Measurements from ENCODE around the gene IFITM10. TPM values are rescaled to one million over a fixed set of nuclear protein-coding genes. Genes with fewer than 3 reads are reported as not detected.

Gene IFITM10
- polyA plus RNA-seq, 1 donor, result 0.81 TPM

DNA sequence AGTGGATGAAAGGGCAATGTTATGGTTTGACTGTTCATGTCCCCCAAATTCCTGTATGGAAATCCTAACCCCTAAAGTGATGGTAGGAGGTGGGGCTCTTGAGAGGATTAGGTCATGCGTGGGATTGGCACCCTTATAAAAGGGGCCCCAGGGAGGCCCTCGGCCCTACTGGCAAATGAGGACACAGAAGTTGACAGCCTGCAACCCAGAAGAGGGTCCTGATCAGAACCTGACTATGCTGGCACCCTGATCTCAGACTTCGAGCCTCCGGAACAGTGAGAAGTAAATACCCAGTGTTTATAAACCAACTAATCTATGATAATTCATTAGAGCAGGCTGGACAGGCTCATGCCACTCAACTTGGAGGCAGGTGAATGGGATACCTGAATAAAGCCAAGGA is 8.7 kb downstream of the IFITM10 start:
- DNase-seq (ENCODE audit: low read depth), result no peak

DNA sequence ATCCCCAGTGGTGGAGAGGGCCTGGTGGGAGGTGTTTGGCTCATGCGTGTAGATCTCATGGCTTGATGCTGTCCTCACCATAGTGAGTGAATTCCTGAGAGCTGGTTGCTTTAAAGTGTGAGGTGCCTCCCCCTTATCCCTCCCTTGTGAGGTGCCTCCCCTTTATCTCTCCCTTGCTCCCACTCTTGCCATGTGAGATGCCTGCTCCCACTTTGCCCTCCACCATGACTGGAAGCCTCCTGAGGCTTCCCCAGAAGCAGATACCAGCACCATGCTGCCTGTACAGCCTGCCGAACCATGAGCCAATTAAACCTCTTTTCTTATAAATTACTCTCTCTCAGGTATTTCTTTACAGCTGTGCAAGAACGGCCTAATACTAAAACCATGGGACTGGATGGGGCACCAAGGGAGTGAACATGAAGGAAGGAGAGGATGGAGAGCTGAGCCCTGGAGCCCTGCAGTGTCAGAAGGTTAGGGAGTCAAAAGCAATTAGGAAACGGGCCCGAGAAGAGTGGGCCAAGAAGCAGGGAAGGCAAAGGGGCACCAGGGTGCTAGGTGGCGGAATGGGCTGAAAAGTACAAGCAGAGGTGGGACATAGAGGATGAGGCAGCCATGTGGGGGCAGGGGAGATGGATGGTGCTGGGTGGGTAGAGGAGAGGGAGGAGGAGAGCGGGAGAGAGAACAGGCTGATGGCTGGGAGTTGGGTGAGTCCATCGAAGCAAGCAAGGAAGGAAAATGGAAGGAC is 9.4 kb downstream of the IFITM10 start:
- no peak for DNase-seq (ENCODE audit: low read depth)

DNA sequence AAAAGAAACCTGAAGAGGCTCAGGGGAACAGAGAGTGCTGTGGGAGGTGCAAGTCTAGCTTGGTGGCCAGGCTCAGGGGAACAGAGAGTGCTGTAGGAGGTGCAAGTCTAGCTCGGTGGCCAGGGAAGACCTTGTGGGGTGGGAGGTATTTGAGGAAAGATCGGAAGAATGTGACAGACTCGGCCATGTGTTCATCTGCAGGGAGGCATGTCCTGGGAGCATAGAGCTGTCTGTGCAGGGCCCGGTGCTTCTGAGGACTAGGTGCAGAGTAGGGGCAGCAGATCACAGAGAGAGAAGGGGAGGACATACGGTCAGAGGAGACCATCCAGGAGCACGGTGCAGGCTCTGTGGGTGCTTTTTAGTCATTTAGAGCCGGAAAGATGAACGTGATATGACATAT is 10.8 kb downstream of the IFITM10 start:
- no peak for DNase-seq (ENCODE audit: low read depth)

DNA sequence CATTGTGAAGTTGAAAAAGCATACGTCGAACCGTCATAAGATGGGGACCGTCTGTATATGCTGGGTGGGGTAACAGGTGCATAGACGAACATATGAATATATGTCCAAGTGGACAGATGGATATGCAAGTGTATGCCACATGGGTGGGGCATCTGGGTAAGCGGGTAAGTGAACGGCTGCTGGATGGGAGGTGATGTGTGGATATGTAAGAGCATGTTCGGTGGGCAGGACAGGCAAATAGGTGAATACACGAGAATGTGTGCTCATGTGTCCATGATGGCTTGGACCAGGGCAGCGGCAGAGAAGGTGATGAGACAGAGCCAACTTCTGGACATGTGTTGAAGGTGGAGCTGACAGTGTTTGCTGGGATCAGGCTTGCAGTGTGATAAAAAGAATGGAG is 12.0 kb downstream of the IFITM10 start:
- no peak for DNase-seq (ENCODE audit: low read depth)

DNA sequence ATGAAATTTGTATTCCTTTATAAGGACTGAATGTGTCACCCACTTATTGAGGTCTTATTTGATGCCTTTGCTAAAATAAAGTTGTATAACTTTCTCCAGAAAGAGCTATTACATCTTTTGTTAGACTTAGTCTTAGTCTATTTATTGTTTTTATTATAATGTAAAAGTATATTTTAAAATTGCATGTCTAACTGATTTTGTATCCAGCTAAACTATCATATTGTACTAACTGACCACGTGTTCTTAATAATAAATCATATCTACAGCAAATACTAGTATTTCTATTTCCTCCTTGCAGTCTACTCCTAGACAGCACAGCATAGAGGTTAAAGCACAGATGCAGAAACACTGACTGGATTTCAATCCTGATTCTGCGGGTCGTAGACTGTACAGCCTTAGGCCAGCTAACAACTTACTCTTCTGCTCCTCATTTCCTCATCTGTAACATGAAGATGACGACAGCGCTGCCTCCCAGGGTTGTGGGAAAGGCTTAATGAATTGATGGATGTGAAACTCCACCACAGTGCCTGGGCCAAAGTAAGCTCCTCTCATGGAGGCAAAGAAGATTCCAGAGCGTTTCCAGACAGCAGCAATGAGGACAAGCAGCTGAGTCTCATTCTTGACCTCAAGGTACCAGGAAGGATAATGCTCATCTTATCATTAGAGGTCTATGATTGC is 13.2 kb downstream of the IFITM10 start:
- no peak for DNase-seq (ENCODE audit: low read depth)

DNA sequence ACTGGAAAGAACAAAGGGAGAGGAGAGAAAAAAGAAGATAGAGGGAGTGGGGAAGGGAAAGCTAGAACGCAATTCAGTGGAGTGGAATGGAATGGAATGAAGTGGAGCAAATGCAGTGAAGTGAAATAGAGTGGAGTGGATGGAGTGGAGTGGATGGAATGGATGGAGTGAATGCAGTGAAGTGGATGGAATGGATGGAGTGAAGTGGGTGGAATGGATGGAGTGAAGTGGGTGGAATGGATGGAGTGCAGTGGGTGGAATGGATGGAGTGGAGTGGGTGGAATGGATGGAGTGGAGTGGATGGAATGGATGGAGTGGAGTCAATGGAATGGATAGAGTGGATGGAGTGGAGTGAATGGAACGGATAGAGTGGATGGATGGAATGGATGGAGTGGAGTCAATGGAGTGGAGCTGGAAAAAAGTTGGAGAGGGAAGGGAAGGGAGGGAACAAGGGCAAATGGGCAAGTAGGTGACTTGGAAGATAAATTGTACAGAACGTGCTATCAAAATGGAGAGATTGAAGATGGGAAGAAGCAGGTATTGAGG is 13.9 kb downstream of the IFITM10 start:
- no peak for DNase-seq (ENCODE audit: low read depth)

DNA sequence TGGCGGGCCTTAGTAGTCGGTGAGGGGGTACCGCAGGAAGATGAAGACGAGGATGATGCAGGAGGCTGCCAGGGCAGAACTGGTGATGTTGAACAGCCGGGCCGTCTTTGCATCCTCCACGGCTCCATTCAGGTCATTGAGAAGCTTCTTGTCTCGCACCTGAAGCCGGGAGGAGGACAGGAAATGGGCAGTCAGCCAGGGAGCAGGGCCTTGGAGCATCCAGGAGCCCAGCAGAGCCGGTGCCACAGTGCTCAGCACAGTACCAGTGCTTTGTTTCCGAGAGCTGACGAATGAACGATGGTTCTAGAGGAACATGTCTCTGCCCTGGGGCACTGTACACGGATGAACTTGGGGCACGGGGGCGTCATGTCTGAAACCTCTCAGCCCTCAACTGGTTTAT is 15.1 kb downstream of the IFITM10 start:
- DNase-seq (ENCODE audit: low read depth), result no peak

DNA sequence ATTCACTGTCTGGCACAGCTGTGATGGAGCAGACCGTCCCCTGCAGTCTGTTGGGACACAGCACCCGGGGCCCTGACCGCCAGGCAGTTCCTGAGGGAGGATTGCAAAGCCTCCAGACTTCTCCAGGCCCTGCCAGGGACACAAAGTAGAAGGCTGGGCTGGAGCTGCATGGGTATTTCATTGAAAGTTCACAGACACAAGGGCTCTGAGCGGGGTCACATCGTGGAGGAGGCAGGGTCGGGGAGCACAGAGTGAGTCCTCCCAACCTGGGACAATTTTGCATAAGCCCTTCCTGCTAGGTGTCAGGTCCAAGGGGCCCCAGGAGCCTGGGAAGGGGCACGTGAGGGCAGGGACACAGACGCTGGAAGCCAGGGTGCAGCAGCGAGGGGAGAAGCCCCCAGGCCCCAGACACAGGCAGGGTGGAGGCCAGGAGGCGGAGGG is 15.7 kb downstream of the IFITM10 start:
- DNase-seq (ENCODE audit: low read depth), result no peak

DNA sequence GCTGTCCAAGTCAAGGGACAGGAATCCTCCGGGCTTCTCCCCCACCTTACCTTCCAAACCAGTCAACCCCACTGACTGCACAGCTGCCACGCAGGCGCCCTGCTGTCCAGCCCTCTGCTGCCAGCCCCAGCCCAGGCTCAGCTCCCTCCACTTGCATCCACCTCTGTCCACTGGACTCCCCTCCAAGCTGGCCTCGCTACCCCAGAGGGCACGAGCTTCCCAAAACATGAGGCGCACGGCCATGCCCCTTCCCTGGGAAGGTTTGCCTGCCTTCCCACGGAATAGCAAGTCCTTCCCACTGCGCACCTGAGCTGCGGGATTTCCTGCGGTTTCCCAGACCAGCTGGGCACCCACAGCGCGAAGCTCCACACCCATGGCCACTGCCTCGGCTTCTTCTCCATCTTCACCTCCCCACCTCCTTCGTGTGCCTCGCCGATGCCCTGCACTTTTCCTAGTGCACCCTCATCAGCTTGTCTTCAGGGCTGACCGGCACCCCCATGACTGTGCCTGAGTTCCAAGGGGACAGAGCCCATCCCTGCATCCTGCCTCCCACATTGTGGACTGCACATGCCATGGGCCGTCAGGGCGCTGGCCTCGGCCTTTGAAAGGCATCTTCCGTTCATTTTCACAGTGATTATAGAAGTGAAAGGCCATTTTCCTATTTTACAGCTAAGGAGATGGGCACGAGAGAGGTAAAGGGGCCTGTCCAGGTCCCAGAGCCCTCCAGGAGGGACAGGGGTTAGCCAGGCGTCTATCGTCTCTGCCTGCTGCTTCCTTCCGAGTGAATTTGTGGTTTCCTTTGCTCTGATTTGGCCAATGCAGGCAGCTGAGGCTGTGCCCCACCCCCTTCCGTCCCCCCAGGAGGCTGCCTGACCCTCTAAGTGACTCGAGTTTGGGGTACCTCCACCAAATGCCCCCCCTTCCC is 16.4 kb downstream of the IFITM10 start:
- DNase-seq (ENCODE audit: low read depth), result no peak

DNA sequence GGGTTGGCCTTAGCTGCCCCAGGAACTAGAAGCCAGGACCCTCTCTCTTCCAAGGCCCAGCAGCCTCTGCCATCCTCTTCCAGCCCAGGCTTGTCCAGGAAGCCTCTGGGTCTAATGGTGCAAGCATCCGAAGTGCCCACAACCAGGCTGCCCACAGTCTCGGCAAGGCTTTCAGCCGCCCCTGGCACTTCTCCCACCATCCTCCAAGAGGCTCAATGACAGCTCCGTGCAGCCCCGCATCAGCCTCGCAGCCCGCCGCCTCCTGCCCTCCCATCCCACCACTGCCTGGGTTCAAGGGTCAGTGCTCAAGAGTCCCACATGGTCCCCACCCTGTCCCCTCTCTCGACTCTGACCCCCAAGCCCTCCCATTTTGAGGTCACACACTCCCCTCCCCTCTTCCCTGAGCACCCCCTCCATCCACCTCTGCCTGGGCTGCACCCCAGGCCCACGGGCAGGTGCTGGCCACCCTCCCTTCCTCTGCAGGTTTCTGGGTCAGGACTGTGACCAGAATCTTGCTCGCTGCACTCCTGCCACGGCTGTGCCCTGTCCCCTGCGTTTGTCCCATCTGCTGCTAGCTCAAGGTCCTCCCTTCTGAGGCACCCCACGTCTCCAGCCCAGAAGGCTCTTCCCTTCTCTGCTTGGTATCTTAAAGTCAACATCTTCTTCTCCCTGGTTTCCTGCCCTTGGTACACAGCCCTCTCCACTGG is 17.2 kb downstream of the IFITM10 start:
- no peak for DNase-seq (ENCODE audit: low read depth)

DNA sequence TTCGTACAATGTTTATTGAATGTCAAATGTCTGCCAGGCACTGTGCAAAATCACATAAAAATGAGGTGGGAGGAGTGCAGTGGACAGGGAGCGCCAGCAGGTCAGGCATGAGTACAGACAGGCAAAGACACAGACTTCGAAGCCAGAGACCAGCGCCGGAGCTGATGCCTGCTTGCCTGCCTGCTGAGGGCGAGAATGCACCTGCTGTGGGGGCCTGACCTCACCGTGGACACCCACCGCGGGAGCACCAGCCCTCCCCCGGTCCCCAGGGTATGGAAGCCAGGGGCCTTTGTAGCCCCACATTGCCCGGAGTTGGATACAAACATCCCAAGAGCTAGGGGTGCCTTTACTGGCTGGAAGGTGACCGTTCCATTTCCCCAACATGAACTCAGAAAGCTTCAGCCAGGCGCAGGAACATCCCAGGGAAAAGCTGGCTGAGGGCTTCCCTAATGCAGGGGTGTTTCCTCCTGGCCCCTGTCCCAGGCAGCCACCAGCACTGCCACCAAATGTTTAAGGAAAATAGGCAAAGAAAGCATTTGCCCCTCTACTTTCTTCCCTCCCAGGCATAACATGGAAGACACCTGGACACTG is 17.9 kb downstream of the IFITM10 start:
- DNase-seq (ENCODE audit: low read depth), result no peak

DNA sequence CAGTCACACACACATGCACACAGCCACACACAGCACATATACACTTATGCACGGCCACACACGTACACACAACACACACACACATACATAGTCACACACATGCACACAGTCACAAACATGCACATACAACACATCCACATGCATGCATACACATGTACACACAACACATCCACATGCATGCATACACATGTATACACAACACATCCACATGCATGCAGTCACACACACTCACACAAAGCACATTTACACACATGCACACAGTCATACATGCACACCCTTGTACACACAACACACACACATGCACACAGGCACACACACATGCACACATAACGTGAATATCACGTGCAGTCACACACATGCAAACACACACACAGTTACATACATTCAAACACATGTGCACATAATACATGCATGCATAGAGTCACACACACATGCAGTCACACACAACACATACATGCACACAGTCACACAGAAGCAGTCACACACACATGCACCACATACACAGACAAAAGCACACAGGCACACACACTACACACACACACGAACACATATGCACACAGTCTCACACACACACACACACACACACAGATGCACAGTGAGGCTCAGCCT is 18.8 kb downstream of the IFITM10 start:
- DNase-seq (ENCODE audit: low read depth), result no peak

DNA sequence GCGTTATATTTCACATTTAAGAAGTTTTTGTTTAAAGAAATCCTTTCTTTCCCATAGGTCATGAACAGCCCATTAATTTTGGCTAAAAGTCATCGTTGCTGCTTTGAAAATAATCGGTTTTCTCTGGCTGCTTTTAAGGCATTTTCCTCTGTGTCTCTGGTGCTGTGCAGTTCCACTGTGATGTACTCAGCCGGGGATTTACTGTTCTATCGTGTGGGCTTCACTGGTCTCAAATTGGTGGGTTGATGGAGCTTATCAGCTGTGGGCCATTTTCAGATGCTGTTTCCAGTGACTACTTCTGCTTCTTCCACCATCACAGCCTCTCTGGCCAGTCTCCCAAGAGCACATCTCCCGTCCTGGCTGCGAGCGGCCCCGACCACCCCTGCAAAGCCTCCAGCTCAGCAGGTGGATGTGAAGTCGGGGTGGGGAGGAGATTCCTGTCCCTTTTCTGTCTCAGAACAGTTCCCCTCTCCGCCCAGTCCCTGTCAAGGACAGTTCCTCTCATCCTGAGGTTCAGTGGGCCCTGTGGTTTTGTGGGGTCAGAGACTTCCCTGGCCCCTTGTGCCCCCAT is 20.3 kb downstream of the IFITM10 start:
- no peak for DNase-seq (ENCODE audit: low read depth)

DNA sequence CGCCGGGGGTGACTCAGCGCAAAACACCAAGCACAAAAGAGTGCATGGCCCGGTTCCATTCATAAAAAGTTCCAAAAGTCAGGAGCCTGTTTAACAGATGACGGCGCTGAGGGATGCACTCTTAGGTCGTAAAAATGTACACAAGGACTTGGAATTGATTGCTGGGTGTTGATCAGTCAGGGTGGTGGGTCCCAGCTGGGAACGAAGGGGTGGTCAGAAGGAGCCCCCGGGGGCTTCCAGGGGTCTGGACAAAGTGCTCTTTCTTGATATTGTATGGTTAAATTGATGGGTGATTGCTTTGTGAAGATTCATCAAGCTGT is 20.7 kb downstream of the IFITM10 start:
- no peak for DNase-seq (ENCODE audit: low read depth)

DNA sequence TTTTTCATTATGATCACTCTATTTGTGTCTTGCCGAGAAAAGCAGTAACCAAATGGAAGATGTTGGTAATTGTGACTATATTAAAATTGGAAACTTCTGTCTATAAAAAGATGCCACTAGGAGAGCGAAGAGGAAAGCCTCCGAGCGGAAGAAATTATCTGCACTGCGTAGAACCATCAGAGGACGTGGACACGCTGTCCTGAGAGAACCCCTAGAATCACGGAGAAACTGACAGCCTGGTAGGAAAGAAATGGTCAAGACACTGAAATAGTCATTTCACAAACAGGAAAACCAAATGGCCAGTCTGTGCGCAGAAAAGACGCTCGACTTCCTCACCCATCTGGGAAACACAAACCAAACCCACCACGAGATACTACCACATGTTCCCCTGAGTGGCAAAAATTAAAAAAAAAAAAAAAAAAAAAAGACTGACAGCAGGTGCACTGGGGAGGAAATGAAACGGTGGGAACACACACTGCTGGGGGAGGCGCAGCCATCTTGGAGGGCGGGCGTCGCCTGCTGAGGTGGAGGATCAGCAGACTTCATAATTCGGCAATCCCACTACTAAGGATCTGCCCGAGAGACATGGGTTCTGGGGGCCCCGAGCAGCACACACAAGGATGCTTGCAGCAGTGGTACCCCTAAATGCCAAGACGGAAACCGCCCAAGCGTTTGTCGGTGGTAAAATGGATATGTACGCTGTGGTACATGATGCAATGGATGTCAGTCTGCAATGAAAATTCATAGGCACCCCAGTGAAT is 21.3 kb downstream of the IFITM10 start:
- no peak for DNase-seq (ENCODE audit: low read depth)

DNA sequence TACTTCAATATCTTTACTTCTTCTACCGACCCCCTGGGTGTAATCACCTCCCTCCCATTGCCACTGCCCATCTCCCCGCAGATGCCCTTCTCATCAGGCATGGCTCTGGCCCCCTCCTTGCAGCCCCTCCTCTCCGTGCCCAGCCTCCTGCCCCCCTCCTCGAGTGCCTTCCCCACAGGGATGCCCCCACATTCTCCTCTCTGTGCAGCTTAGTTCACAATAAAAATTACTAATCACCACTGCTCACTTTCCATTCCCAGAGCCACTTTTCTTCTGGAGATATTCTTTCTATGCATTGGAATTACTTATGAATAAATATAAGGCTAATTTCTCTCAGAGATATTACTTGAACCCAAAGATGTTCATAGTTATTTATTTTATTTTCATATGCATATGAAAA is 22.1 kb downstream of the IFITM10 start:
- no peak for DNase-seq (ENCODE audit: low read depth)

DNA sequence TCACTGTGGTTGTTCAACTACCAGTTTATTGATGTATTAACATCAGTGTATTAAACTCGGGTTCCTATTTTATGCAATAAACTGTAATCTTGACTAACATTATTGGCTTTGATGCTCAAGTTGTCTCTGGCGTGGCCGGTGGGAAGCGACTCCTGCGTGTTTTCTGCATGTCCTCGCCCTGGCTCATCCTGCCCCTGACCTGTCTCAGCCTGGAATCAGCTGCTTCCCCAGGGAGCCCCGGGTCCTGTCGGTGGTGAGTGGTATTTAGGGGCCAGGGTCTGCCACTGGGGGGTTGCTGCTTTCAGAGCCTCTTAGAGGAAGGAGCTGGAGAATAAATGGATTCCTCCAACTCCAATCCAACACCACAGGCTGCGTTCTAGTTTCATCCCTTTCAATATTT is 22.5 kb downstream of the IFITM10 start:
- no peak for DNase-seq (ENCODE audit: low read depth)

DNA sequence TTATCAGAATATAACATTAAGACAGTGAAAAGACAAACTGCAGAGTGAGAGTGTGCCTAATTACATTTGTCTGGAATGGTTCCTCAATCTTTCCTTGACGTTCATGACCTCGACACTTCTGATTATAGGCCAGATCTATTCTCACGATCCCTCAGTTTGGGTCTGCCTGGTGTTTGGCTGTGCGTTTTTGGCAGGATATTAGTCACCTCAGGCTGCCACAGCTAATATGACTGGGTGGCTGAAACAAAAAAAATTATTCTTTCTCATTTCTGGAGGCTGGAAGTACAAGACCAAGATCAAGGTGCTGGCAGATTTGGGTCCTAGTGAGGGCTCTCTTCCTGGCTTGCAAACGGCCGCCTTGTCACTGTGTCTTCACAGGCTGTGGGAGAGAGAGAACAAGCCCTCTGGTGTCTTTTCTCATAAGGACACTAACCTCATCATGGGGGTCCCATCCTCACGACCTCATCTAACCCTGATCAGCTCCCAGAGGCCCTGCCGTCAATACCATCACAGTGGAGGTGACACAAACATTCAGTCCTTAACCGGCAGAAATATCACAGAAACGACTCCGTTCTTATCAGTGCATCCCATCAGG is 23.2 kb downstream of the IFITM10 start:
- DNase-seq (ENCODE audit: low read depth), result no peak

DNA sequence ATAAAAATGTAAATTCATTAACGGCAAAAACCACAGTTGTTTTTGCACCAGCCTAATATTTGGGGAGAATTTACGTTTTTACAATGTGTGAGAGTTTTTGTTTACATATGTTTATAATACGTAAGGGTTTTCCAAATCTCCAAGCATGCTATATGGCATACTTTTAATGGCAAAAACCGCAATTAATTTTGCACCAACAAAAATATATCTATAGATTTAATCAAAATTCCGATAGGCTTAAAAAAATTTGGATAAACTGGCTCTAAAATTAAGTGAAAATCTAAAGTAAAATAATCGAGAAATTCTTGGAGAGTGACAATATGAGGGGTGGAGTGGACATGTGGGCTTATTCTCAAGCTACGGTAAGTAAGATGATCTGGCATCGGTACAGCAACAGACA is 30.6 kb downstream of the IFITM10 start:
- no peak for DNase-seq (ENCODE audit: low read depth)
